Activated CD4-positive, alpha-beta T cell treated with anti-CD3 and anti-CD28 coated beads, Interleukin-2, amount 10 ng/mL, durations not matched to agents 24 days and 14 days (primary cell): ENCODE data around the gene DPYSL4. TPM values are rescaled to one million over a fixed set of nuclear protein-coding genes. Genes with fewer than 3 reads are reported as not detected.
A peak's percentile ranks its signal among the peaks of the same experiment; 100 is the strongest.
"Not testable (repeated sequence)": the region's sequence is repeated elsewhere in the genome, so short reads cannot be mapped to it uniquely, and the experiment has no call there.

Experiments used
- DNase-seq: peaks from one replicate; pipeline ENCODE4 v3.0.0; 2022
- H3K27ac Mint-ChIP-seq: one replicate; pipeline ENCODE4 v1.8.0; 2022; ENCODE audit warnings: mild to moderate bottlenecking, mixed read lengths
- H3K27me3 Mint-ChIP-seq: one replicate; pipeline ENCODE4 v1.8.0; 2022; ENCODE audit warnings: mixed read lengths
- H3K36me3 Mint-ChIP-seq: one replicate; pipeline ENCODE4 v1.8.0; 2022; ENCODE audit warnings: low read depth, mild to moderate bottlenecking, mixed read lengths
- H3K4me1 Mint-ChIP-seq: one replicate; pipeline ENCODE4 v1.8.0; 2021; ENCODE audit warnings: mixed read lengths
- H3K4me3 Mint-ChIP-seq: one replicate; pipeline ENCODE4 v1.8.0; 2022; ENCODE audit warnings: mild to moderate bottlenecking, moderate library complexity, mixed read lengths
- H3K9me3 Mint-ChIP-seq: one replicate; pipeline ENCODE4 v1.8.0; 2021; ENCODE audit warnings: mixed read lengths
- intact Hi-C: fragments of 100-400 bp; cut with micrococcal nuclease; formaldehyde crosslinking; loops from one replicate; pipeline ENCODE4 v1.15.1; 2023
- total RNA-seq: library from RNA; stranded (reverse); gene quantifications from 2 replicates; pipeline ENCODE4 v1.2.3, GENCODE V29; 2022

The DPYSL4 gene
- total RNA-seq, 1 donor from 2014 or later, result 32.5 TPM

GRCh38 chr10:132213917-132214316 lies 27.2 kb downstream of the DPYSL4 start:
- intact Hi-C loops, result no loop called here
- H3K4me3 Mint-ChIP-seq, result no peak overlapping the region
- no peaks in the 10 kb centered on the region for H3K36me3 Mint-ChIP-seq
- no peak for DNase-seq
- H3K4me1 Mint-ChIP-seq, result no peaks in the 10 kb centered on the region
- no peaks in the 10 kb centered on the region for H3K9me3 Mint-ChIP-seq
- H3K27me3 Mint-ChIP-seq, result peaks cover 2% of the 10 kb centered on the region
- H3K27ac Mint-ChIP-seq, result no peak overlapping the region

- H3K36me3 Mint-ChIP-seq, DNase-seq, H3K27ac Mint-ChIP-seq, H3K9me3 Mint-ChIP-seq, H3K4me3 Mint-ChIP-seq, H3K4me1 Mint-ChIP-seq, H3K27me3 Mint-ChIP-seq, intact Hi-C loops: not testable (repeated sequence)
These were observed 29.7 kb downstream of the DPYSL4 start for GRCh38 chr10:132216441-132216840.

- no peak overlapping the region for H3K27ac Mint-ChIP-seq
- H3K4me1 Mint-ChIP-seq, result peaks cover 2% of the 10 kb centered on the region
- H3K27me3 Mint-ChIP-seq, result no peaks in the 10 kb centered on the region
- no peak overlapping the region for H3K4me3 Mint-ChIP-seq
- intact Hi-C loops, result no loop called here
- no peaks in the 10 kb centered on the region for H3K9me3 Mint-ChIP-seq
- DNase-seq, result no peak
- H3K36me3 Mint-ChIP-seq, result no peaks in the 10 kb centered on the region
These were observed 32.7 kb downstream of the DPYSL4 start for GRCh38 chr10:132219486-132219885.

DNA sequence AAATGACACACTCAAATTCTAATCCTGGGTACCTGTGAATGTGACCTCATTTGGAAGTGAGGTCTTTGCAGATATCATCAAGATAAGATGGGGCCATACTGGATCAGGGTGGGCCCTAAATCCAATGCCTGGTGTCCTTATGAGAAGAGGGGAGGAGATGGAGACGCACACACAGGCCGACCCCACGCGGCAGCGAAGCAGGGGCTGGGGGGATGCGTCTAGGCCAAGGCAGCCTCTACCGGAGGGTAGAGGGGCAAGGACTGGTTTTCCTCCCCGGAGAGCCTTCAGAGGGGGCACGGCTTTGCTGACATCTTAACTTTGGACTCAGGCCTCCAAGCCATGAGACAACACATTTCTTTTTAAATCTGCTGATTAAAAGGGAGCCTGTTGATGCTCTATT lies 33.3 kb downstream of the DPYSL4 start:
- intact Hi-C loops, result no loop called here
- no peaks in the 10 kb centered on the region for H3K27me3 Mint-ChIP-seq
- H3K4me1 Mint-ChIP-seq, result peaks cover 2% of the 10 kb centered on the region
- H3K9me3 Mint-ChIP-seq, result no peaks in the 10 kb centered on the region
- no peaks in the 10 kb centered on the region for H3K36me3 Mint-ChIP-seq
- H3K27ac Mint-ChIP-seq, result no peak overlapping the region
- no peak for DNase-seq
- H3K4me3 Mint-ChIP-seq, result no peak overlapping the region

GRCh38 chr10:132220996-132221395 lies 34.2 kb downstream of the DPYSL4 start:
- DNase-seq, H3K4me1 Mint-ChIP-seq, H3K27ac Mint-ChIP-seq, H3K9me3 Mint-ChIP-seq, H3K4me3 Mint-ChIP-seq, H3K36me3 Mint-ChIP-seq, H3K27me3 Mint-ChIP-seq, intact Hi-C loops: not testable (repeated sequence)

- DNase-seq, result no peak
- no peak overlapping the region for H3K4me3 Mint-ChIP-seq
- no peaks in the 10 kb centered on the region for H3K27me3 Mint-ChIP-seq
- H3K27ac Mint-ChIP-seq, result no peak overlapping the region
- H3K36me3 Mint-ChIP-seq, result no peaks in the 10 kb centered on the region
- peaks cover 6% of the 10 kb centered on the region for H3K4me1 Mint-ChIP-seq
- intact Hi-C loops, result loop anchor here (1.0 kb wide), 2 partner anchors 130 to 231 kb away; no protein-coding TSS in a partner anchor
- H3K9me3 Mint-ChIP-seq, result no peaks in the 10 kb centered on the region
These were observed 36.0 kb downstream of the DPYSL4 start for GRCh38 chr10:132222726-132223125.

- no peaks in the 10 kb centered on the region for H3K36me3 Mint-ChIP-seq
- no peak overlapping the region for H3K4me3 Mint-ChIP-seq
- no peaks in the 10 kb centered on the region for H3K27me3 Mint-ChIP-seq
- intact Hi-C loops, result loop anchor here (1.0 kb wide), 2 partner anchors 129 to 230 kb away; no protein-coding TSS in a partner anchor
- H3K4me1 Mint-ChIP-seq, result peaks cover 6% of the 10 kb centered on the region
- DNase-seq, result peak; percentile 92
- no peaks in the 10 kb centered on the region for H3K9me3 Mint-ChIP-seq
- no peak overlapping the region for H3K27ac Mint-ChIP-seq
These were observed 36.4 kb downstream of the DPYSL4 start for GRCh38 chr10:132223156-132223590.

GRCh38 chr10:132223611-132224342 lies 37.0 kb downstream of the DPYSL4 start:
- Mint-ChIP-seq H3K9me3 (no peaks in the 10 kb centered on the region), H3K27ac (no peak overlapping the region), H3K36me3 (no peaks in the 10 kb centered on the region), H3K4me3 (no peak overlapping the region), H3K27me3 (no peaks in the 10 kb centered on the region), H3K4me1 (peaks cover 6% of the 10 kb centered on the region)
- DNase-seq, result no peak
- intact Hi-C loops, result loop anchor here (1.0 kb wide), 2 partner anchors 129 to 230 kb away; no protein-coding TSS in a partner anchor

DNA sequence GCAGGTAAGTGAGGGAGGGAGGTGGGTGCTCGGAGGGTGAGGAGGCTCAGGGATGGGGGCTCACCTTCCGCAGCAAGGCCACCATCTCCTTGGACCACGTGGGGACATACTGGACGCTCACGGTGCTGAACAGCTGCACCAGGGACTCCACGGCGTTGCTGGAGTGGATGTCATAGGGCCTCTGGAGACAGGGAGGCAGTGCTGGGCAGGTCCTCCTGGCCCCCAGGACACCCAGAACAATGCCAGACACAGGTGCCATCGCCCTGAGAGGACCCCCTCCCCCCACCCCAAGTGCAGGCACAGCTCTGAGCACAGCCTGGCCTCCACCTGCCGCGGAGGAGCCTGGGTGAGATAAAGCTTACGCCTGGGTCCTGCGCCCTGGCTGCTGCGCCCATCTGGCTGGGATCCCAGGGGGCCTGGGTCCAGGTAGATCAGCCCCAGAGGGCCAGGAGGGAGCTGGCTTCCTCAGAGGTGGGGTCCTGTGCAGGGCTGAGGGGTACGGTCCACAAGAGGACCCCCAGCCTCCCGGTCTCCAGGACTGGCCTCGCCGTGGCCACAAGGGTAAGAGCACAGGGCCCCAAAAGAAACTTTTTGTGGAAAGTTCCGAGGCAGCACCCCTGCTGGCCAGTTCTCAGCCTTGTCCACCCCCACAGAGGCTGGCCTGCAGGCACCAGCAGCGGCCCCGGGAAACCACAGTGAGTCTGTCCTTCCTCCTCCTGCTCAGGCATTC lies 37.8 kb downstream of the DPYSL4 start:
- Mint-ChIP-seq H3K36me3 (no peaks in the 10 kb centered on the region), H3K4me3 (no peak overlapping the region), H3K4me1 (peaks cover 10% of the 10 kb centered on the region), H3K27ac (no peak overlapping the region), H3K9me3 (no peaks in the 10 kb centered on the region), H3K27me3 (no peaks in the 10 kb centered on the region)
- intact Hi-C loops, result no loop called here
- no peak for DNase-seq

DNA sequence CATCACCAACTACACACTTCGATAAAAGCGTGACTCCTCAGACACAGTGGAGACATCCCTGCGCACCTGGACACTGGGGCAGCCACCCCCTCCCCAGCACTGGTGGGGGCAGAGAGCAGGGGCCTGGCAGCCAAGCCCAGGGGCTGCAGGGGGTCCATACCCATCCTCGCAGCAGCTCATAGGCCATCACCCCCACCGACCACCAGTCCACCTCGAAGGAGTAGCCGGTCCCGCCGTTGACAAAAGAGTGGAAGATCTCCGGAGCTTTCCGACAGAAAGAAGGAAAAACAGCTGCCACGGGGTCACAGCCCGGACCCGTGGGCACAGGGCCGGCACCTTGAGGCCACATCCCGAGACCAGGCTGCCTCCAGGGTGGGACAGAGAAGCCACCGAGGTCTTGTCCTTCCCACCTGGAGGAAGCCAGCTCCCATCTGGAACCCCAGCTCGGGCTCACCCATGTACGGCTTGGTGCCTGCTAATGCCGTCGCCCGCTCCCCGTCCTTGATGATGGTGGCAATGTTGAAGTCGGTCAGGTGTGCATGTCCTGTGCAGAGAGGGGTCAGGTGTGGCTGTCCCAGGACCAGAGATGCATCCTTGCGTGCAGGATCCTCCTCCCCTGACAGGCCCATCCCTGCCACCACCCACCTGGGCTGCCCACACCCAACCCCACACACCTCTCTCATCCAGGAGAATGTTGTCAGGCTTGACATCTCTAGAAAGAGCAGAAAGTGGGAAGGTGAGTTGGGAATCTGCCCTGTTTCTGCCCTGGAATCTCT lies 38.5 kb downstream of the DPYSL4 start:
- no peaks in the 10 kb centered on the region for H3K27me3 Mint-ChIP-seq

DNA sequence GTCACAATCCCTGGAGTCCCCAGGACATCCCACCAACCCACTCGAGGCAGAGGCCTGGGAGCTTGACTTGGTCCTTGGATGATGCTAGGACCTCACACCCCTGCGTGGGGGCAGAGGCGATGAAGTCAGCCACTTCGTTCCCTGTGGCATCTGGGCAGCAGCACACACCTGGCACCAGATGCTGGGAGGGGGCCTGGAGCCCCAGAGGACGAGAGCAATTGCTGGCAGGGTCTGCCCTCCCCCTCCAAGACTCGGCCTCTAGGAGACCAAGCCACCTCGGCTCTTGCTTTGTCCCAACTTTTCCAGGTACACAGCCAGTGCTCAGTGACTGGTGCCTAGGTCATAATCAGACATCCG lies 39.1 kb downstream of the DPYSL4 start:
- Mint-ChIP-seq H3K9me3 (no peaks in the 10 kb centered on the region), H3K4me3 (no peak overlapping the region), H3K4me1 (peaks cover 16% of the 10 kb centered on the region), H3K27me3 (no peaks in the 10 kb centered on the region), H3K27ac (no peak overlapping the region), H3K36me3 (no peaks in the 10 kb centered on the region)
- DNase-seq, result no peak
- intact Hi-C loops, result no loop called here

More for the DNA sequence above, 38.5 kb downstream of the DPYSL4 start:
- intact Hi-C loops, result no loop called here
- Mint-ChIP-seq H3K9me3 (no peaks in the 10 kb centered on the region), H3K27ac (no peak overlapping the region), H3K4me1 (peaks cover 14% of the 10 kb centered on the region), H3K36me3 (no peaks in the 10 kb centered on the region), H3K4me3 (no peak overlapping the region)
- DNase-seq, result no peak

DNA sequence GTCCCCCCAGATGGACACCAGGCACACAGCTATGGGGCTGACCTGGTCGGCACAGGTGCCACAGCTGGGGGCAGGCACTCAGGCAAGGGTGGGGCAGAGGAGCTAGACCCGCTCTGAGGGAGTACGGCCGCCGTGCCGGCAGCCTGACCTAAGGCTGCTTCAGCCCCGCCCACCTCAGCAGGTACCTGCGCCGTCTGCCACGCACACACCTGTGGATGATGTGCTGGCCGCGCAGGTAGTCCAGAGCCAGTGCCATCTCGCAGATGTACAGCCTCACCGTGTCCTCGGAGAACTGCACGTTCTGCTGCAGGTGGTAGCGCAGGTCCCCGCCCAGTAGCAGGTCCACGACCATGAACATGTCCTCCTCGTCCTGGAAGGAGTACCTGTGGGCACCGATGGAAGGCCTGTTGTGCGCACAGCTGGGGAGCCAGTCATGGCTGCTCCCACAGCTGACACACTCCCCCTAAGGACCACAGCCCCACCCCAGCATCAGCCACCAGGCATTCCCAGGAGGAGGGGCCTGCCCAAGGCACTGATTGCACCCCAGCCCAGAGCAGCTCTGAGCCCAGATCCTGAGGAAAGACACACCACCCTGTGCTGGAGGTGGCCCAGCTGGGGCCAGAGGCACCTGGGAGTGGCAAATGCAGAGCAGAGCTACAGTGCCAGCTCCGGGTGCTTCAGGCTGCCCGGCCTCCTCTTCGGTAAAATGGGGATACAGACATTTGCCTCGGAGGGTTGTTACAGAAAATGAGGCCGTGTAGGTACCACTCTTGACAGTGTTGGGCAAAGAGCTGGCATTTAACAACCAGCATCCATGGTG lies 40.0 kb downstream of the DPYSL4 start:
- intact Hi-C loops, result no loop called here
- no peaks in the 10 kb centered on the region for H3K9me3 Mint-ChIP-seq
- no peaks in the 10 kb centered on the region for H3K27me3 Mint-ChIP-seq
- peaks cover 20% of the 10 kb centered on the region for H3K4me1 Mint-ChIP-seq
- peak overlapping the region; percentile 55 for H3K27ac Mint-ChIP-seq
- no peak overlapping the region for H3K4me3 Mint-ChIP-seq
- no peak for DNase-seq
- no peaks in the 10 kb centered on the region for H3K36me3 Mint-ChIP-seq

DNA sequence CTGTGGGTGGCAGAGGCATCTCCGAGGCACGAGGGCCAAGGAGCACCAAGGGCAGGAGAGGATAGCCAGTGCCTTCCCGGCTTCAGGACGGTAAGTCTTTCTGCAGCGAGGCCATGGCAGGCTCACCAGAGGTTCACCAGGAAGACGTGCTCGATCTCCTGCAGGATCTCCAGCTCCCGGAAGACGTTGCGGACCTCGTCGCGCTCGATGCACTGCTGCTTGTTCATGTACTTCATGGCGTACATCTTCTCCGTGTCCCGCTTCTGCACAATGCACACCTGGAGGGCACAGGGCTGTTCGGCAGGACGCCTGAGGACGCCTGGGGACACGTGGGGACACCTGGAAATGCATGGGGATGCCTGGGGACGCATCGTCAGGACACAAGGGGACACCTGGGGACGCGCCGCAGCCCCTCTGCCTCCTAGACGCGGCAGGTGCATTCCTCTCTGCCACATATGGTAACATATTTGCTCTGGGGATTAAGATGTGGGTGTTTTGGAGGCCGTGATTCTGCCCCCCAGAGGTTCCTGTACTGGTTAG lies 41.2 kb downstream of the DPYSL4 start:
- Mint-ChIP-seq H3K4me3 (no peak overlapping the region), H3K36me3 (no peaks in the 10 kb centered on the region), H3K27me3 (no peaks in the 10 kb centered on the region), H3K9me3 (no peaks in the 10 kb centered on the region), H3K4me1 (peaks cover 31% of the 10 kb centered on the region), H3K27ac (no peak overlapping the region)
- intact Hi-C loops, result no loop called here
- DNase-seq, result no peak
